GM18498 (cell line): ENCODE measurements around the gene MTHFS.
"Not testable (repeated sequence)": the region's sequence is repeated elsewhere in the genome, so short reads cannot be mapped to it uniquely, and the experiment has no call there.

Experiments used
- ATAC-seq: cut with Tn5 transposase; IDR thresholded peaks from one replicate; pipeline ENCODE4 v1.9.1; 2021; ENCODE audit warnings: mild to moderate bottlenecking, moderate library complexity; ENCODE audit not compliant: unreplicated experiment

The MTHFS gene

GRCh38 chr15:79916502-79917132, 19.8 kb upstream of the MTHFS start:
- no peak for ATAC-seq

GRCh38 chr15:79915776-79916501, 19.1 kb upstream of the MTHFS start:
- not testable (repeated sequence) for ATAC-seq

GRCh38 chr15:79914728-79915127, 17.9 kb upstream of the MTHFS start:
- ATAC-seq = no peak

- not testable (repeated sequence) for ATAC-seq
Measured at GRCh38 chr15:79909556-79910335, 12.9 kb upstream of the MTHFS start.

GRCh38 chr15:79904271-79904670, 7.5 kb upstream of the MTHFS start:
- ATAC-seq = no peak

GRCh38 chr15:79903626-79904025, 6.8 kb upstream of the MTHFS start:
- no peak for ATAC-seq

GRCh38 chr15:79903144-79903543, 6.3 kb upstream of the MTHFS start:
- ATAC-seq = no peak

- no peak for ATAC-seq
Measured at GRCh38 chr15:79901958-79902357, 5.1 kb upstream of the MTHFS start.

- not testable (repeated sequence) for ATAC-seq
Measured at GRCh38 chr15:79900818-79901378, 4.1 kb upstream of the MTHFS start.

GRCh38 chr15:79900087-79900486, 3.3 kb upstream of the MTHFS start:
- no peak for ATAC-seq

GRCh38 chr15:79898786-79899185, 2.0 kb upstream of the MTHFS start:
- ATAC-seq = not testable (repeated sequence)

- ATAC-seq = no peak
Measured at GRCh38 chr15:79898369-79898768, 1.6 kb upstream of the MTHFS start.

GRCh38 chr15:79897701-79898113, 893 bp upstream of the MTHFS start:
- no peak for ATAC-seq

- no peak for ATAC-seq
Measured at GRCh38 chr15:79897380-79897678, 515 bp upstream of the MTHFS start.

- ATAC-seq = peak; percentile 6
Measured at GRCh38 chr15:79896131-79896633, 632 bp downstream of the MTHFS start.

GRCh38 chr15:79887054-79887930, 9.5 kb downstream of the MTHFS start:
- ATAC-seq = no peak

GRCh38 chr15:79886124-79886523, 10.7 kb downstream of the MTHFS start:
- ATAC-seq = no peak

- ATAC-seq = no peak
Measured at GRCh38 chr15:79884204-79884596, 12.6 kb downstream of the MTHFS start.

GRCh38 chr15:79883579-79884203, 13.1 kb downstream of the MTHFS start:
- ATAC-seq = no peak

GRCh38 chr15:79881668-79882067, 15.1 kb downstream of the MTHFS start:
- no peak for ATAC-seq
